GM19239 (cell line): ENCODE data around the gene DLL1.

Experiments
- DNase-seq: peaks from one replicate; pipeline ENCODE4 v3.0.0; 2011; ENCODE audit warnings: low spot score; ENCODE audit not compliant: insufficient read length
- FAIRE-seq: peaks from 2 replicates; lab custom pipeline; 2011; peaks lifted over from hg19 to GRCh38; lab: Jason Lieb, UNC

The DLL1 gene

GRCh38 chr6:170296746-170297575 is 6.1 kb upstream of the DLL1 start:
- FAIRE-seq (no peak), DNase-seq (no peak)

GRCh38 chr6:170296423-170296745 is 5.5 kb upstream of the DLL1 start:
- FAIRE-seq: no peak

GRCh38 chr6:170295510-170296422 is 4.9 kb upstream of the DLL1 start:
- DNase-seq (no peak), FAIRE-seq (no peak)

More at GRCh38 chr6:170296423-170296745, 5.5 kb upstream of the DLL1 start:
- DNase-seq: no peak

- no peak for FAIRE-seq
Observed at GRCh38 chr6:170294813-170295509, 4.1 kb upstream of the DLL1 start.

GRCh38 chr6:170294298-170294730 is 3.4 kb upstream of the DLL1 start:
- no peak for DNase-seq
- no peak for FAIRE-seq

More at GRCh38 chr6:170294813-170295509, 4.1 kb upstream of the DLL1 start:
- DNase-seq: no peak

- DNase-seq: no peak
- no peak for FAIRE-seq
Observed at GRCh38 chr6:170293341-170294231, 2.7 kb upstream of the DLL1 start.

- no peak for FAIRE-seq
Observed at GRCh38 chr6:170292407-170293158, 1.7 kb upstream of the DLL1 start.

GRCh38 chr6:170292111-170292406 is 1.2 kb upstream of the DLL1 start:
- no peak for FAIRE-seq
- no peak for DNase-seq

More at GRCh38 chr6:170292407-170293158, 1.7 kb upstream of the DLL1 start:
- no peak for DNase-seq

- FAIRE-seq: no peak
Observed at GRCh38 chr6:170291271-170292110, 613 bp upstream of the DLL1 start.

GRCh38 chr6:170289951-170290295 is 955 bp downstream of the DLL1 start:
- FAIRE-seq (no peak), DNase-seq (no peak)

More at GRCh38 chr6:170291271-170292110, 613 bp upstream of the DLL1 start:
- no peak for DNase-seq

- FAIRE-seq: no peak
- DNase-seq: no peak
Observed at GRCh38 chr6:170289180-170289931, 1.5 kb downstream of the DLL1 start.

- FAIRE-seq (no peak), DNase-seq (no peak)
Observed at GRCh38 chr6:170288852-170289179, 2.1 kb downstream of the DLL1 start.

GRCh38 chr6:170288091-170288631 is 2.7 kb downstream of the DLL1 start:
- DNase-seq: no peak
- FAIRE-seq: no peak

- FAIRE-seq: no peak
- no peak for DNase-seq
Observed at GRCh38 chr6:170287371-170287876, 3.5 kb downstream of the DLL1 start.

GRCh38 chr6:170286934-170287265 is 4.0 kb downstream of the DLL1 start:
- DNase-seq: no peak

GRCh38 chr6:170286246-170286933 is 4.5 kb downstream of the DLL1 start:
- DNase-seq (no peak), FAIRE-seq (no peak)

More at GRCh38 chr6:170286934-170287265, 4.0 kb downstream of the DLL1 start:
- no peak for FAIRE-seq

- FAIRE-seq (no peak), DNase-seq (no peak)
Observed at GRCh38 chr6:170285482-170285881, 5.4 kb downstream of the DLL1 start.
